HEK293 (cell line): Measurements from ENCODE around the gene SEC24B.

ENCODE experiments used
- CTCF ChIA-PET: fragments of 350-600 bp; formaldehyde crosslinking; extraction: SDS; loops from one replicate; lab custom pipeline; 2021; ENCODE audit warnings: antibody characterized with exemption; lab: Yijun Ruan, JAX
- POLR2A ChIA-PET: fragments of 300-600 bp; formaldehyde crosslinking; extraction: SDS; loops from one replicate; lab custom pipeline; 2020; ENCODE audit warnings: antibody characterized with exemption, inconsistent platforms; lab: Yijun Ruan, JAX
- H3K27ac ChIP-seq: fragments of 200-500 bp; sonication (Bioruptor generic); 2 replicates; pipeline ENCODE4 v1.5.1; 2014; ENCODE audit warnings: low read depth, low read length, control low read depth, inconsistent platforms; ENCODE audit errors: extremely low read depth
- H3K36me3 ChIP-seq, 2 experiments: fragments of 200-500 bp in 1 of 2; sonication (Bioruptor generic) in 1 of 2; 1 replicate in 1 of 2; 2 replicates in 1 of 2; pipeline ENCODE4 v1.5.1; 2014 to 2017; ENCODE audit warnings: inconsistent platforms in 2 of 2, low read length in 2 of 2; ENCODE audit not compliant: control insufficient read depth in 2 of 2, insufficient read depth in 1 of 2
- H3K4me1 ChIP-seq: fragments of 200-500 bp; sonication (Bioruptor generic); 2 replicates; pipeline ENCODE4 v1.5.1; 2014; ENCODE audit warnings: mild to moderate bottlenecking, low read length, inconsistent platforms; ENCODE audit not compliant: control insufficient read depth, insufficient read depth
- H3K4me3 ChIP-seq: 2 replicates; pipeline ENCODE4 v1.5.1; 2011; ENCODE audit warnings: low read depth, mild to moderate bottlenecking, control low read depth, low read length, moderate library complexity
- H3K9me3 ChIP-seq: fragments of 200-500 bp; sonication (Bioruptor generic); 2 replicates; pipeline ENCODE4 v1.5.1; 2014; ENCODE audit warnings: low read depth, low read length, inconsistent platforms; ENCODE audit not compliant: control insufficient read depth, insufficient read depth
- KLF7 ChIP-seq: fragments of 450-650 bp; formaldehyde crosslinking; IDR thresholded peaks from 2 replicates; pipeline ENCODE4 v1.5.1; 2016; ENCODE audit warnings: missing biosample characterization, missing genetic modification characterization, borderline replicate concordance
- REST ChIP-seq: fragments of 450-650 bp; formaldehyde crosslinking; IDR thresholded peaks from 2 replicates; pipeline ENCODE4 v1.5.1; 2016; ENCODE audit warnings: missing biosample characterization, missing genetic modification characterization
- YY1 ChIP-seq: fragments of 450-650 bp; formaldehyde crosslinking; IDR thresholded peaks from 2 replicates; pipeline ENCODE4 v1.5.1; 2018; ENCODE audit warnings: missing biosample characterization, missing genetic modification characterization
- YY2 ChIP-seq: fragments of 450-650 bp; formaldehyde crosslinking; IDR thresholded peaks from 2 replicates; pipeline ENCODE4 v1.5.1; 2016; ENCODE audit warnings: missing biosample characterization, missing genetic modification characterization
- ZBTB21 ChIP-seq: fragments of 450-650 bp; formaldehyde crosslinking; IDR thresholded peaks from 2 replicates; pipeline ENCODE4 v1.5.1; 2017; ENCODE audit warnings: missing biosample characterization, missing genetic modification characterization
- ZBTB48 ChIP-seq: fragments of 450-650 bp; formaldehyde crosslinking; IDR thresholded peaks from 2 replicates; pipeline ENCODE4 v1.5.1; 2016; ENCODE audit warnings: missing biosample characterization, missing genetic modification characterization
- ZBTB8A ChIP-seq: fragments of 450-650 bp; formaldehyde crosslinking; IDR thresholded peaks from 2 replicates; pipeline ENCODE4 v1.5.1; 2016; ENCODE audit warnings: missing biosample characterization, missing genetic modification characterization
- ZIC2 ChIP-seq: fragments of 450-650 bp; formaldehyde crosslinking; IDR thresholded peaks from 2 replicates; pipeline ENCODE4 v1.5.1; 2016; ENCODE audit warnings: missing biosample characterization, missing genetic modification characterization
- ZNF112 ChIP-seq: fragments of 450-650 bp; formaldehyde crosslinking; IDR thresholded peaks from 2 replicates; pipeline ENCODE4 v1.5.0; 2017; ENCODE audit warnings: missing biosample characterization, missing genetic modification characterization
- ZNF146 ChIP-seq: fragments of 450-650 bp; formaldehyde crosslinking; IDR thresholded peaks from 2 replicates; pipeline ENCODE4 v1.5.1; 2016; ENCODE audit warnings: missing biosample characterization, missing genetic modification characterization
- ZNF155 ChIP-seq: fragments of 450-650 bp; formaldehyde crosslinking; IDR thresholded peaks from 2 replicates; pipeline ENCODE4 v1.5.1; 2016; ENCODE audit warnings: missing biosample characterization, missing genetic modification characterization
- ZNF157 ChIP-seq: fragments of 450-650 bp; formaldehyde crosslinking; IDR thresholded peaks from 2 replicates; pipeline ENCODE4 v1.5.1; 2016; ENCODE audit warnings: missing biosample characterization, missing genetic modification characterization
- ZNF174 ChIP-seq: fragments of 450-650 bp; formaldehyde crosslinking; IDR thresholded peaks from 2 replicates; pipeline ENCODE4 v1.5.0; 2017; ENCODE audit warnings: missing biosample characterization, mild to moderate bottlenecking, missing genetic modification characterization
- ZNF184 ChIP-seq: fragments of 450-650 bp; IDR thresholded peaks from 2 replicates; pipeline ENCODE4 v1.5.1; 2018; ENCODE audit warnings: missing biosample characterization, mild to moderate bottlenecking, missing genetic modification characterization
- ZNF202 ChIP-seq: fragments of 450-650 bp; formaldehyde crosslinking; IDR thresholded peaks from 2 replicates; pipeline ENCODE4 v1.5.1; 2016; ENCODE audit warnings: missing biosample characterization, missing genetic modification characterization, borderline replicate concordance
- ZNF24 ChIP-seq: fragments of 450-650 bp; formaldehyde crosslinking; IDR thresholded peaks from 2 replicates; pipeline ENCODE4 v1.5.1; 2016; ENCODE audit warnings: missing biosample characterization, missing genetic modification characterization
- ZNF266 ChIP-seq: fragments of 450-650 bp; formaldehyde crosslinking; IDR thresholded peaks from 2 replicates; pipeline ENCODE4 v1.5.1; 2016; ENCODE audit warnings: missing biosample characterization, missing genetic modification characterization, low read depth
- ZNF37A ChIP-seq: fragments of 450-650 bp; IDR thresholded peaks from 2 replicates; pipeline ENCODE4 v1.5.1; 2018; ENCODE audit warnings: missing biosample characterization, missing genetic modification characterization
- ZNF391 ChIP-seq: fragments of 450-650 bp; formaldehyde crosslinking; IDR thresholded peaks from 2 replicates; pipeline ENCODE4 v1.5.1; 2016; ENCODE audit warnings: low read depth, missing biosample characterization, missing genetic modification characterization, borderline replicate concordance
- ZNF548 ChIP-seq: fragments of 450-650 bp; formaldehyde crosslinking; IDR thresholded peaks from 2 replicates; pipeline ENCODE4 v1.5.1; 2016; ENCODE audit warnings: missing biosample characterization, missing genetic modification characterization
- ZNF623 ChIP-seq: fragments of 450-650 bp; formaldehyde crosslinking; IDR thresholded peaks from 2 replicates; pipeline ENCODE4 v1.5.1; 2016; ENCODE audit warnings: missing biosample characterization, missing genetic modification characterization
- ZNF626 ChIP-seq: fragments of 450-650 bp; sonication (Bioruptor Pico); formaldehyde crosslinking; IDR thresholded peaks from 2 replicates; pipeline ENCODE4 v1.5.1; 2018; ENCODE audit warnings: missing biosample characterization, missing genetic modification characterization, inconsistent platforms
- ZNF629 ChIP-seq: fragments of 450-650 bp; formaldehyde crosslinking; IDR thresholded peaks from 2 replicates; pipeline ENCODE4 v1.5.1; 2017; ENCODE audit warnings: missing biosample characterization, missing genetic modification characterization
- ZNF654 ChIP-seq: fragments of 450-650 bp; formaldehyde crosslinking; IDR thresholded peaks from 2 replicates; pipeline ENCODE4 v1.5.1; 2016; ENCODE audit warnings: low read depth, missing biosample characterization, missing genetic modification characterization
- ZSCAN30 ChIP-seq: fragments of 450-650 bp; IDR thresholded peaks from 2 replicates; pipeline ENCODE4 v1.5.1; 2018; ENCODE audit warnings: missing biosample characterization, mild to moderate bottlenecking, missing genetic modification characterization, moderate library complexity
- TF ChIP-seq, protein P1 (sequence below): IDR thresholded peaks from 2 replicates; pipeline ENCODE4 v1.6.1; 2011; ENCODE audit warnings: mild to moderate bottlenecking, low read depth, low read length, borderline replicate concordance
- TF ChIP-seq, protein P2 (sequence below): fragments of 450-650 bp; formaldehyde crosslinking; IDR thresholded peaks from 2 replicates; pipeline ENCODE4 v1.5.1; 2016; ENCODE audit warnings: missing biosample characterization, missing genetic modification characterization

Gene SEC24B

DNA sequence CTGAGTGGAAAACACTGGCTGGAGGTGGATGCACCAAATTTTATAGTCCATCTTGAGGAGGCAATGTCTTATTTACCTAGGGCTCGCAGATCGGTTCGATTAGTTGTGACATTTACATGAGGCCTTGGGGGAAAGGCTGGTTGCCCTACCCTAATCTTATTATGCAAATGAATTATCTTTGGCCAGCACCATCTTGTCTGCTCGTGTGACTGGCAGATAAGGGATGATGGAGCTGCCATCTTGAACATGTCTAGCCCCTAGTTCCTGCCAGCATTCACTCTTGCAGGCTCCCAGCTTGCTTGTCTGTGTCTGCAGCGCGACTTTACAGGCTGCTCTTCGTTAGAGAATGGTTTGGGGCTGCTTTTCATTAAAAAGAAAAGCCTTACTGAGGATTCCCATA lies 61.9 kb downstream of the SEC24B start:
- H3K9me3 ChIP-seq: no peaks in the 10 kb centered on the region
- no peak for TF ChIP-seq ZNF548 (tag by site-specific recombination)
- TF ChIP-seq, protein P1, sequence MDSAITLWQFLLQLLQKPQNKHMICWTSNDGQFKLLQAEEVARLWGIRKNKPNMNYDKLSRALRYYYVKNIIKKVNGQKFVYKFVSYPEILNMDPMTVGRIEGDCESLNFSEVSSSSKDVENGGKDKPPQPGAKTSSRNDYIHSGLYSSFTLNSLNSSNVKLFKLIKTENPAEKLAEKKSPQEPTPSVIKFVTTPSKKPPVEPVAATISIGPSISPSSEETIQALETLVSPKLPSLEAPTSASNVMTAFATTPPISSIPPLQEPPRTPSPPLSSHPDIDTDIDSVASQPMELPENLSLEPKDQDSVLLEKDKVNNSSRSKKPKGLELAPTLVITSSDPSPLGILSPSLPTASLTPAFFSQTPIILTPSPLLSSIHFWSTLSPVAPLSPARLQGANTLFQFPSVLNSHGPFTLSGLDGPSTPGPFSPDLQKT: no peak
- no peak for TF ChIP-seq ZNF112 (tag by site-specific recombination)
- no peak for TF ChIP-seq ZBTB21 (tag by site-specific recombination)
- TF ChIP-seq ZNF184: no peak
- no peak for TF ChIP-seq ZNF391
- no peak for TF ChIP-seq ZBTB48 (tag by site-specific recombination)
- no peak for TF ChIP-seq KLF7 (tag by site-specific recombination)
- no peak for TF ChIP-seq ZIC2 (tag by site-specific recombination)
- CTCF ChIA-PET: no interaction called here

DNA sequence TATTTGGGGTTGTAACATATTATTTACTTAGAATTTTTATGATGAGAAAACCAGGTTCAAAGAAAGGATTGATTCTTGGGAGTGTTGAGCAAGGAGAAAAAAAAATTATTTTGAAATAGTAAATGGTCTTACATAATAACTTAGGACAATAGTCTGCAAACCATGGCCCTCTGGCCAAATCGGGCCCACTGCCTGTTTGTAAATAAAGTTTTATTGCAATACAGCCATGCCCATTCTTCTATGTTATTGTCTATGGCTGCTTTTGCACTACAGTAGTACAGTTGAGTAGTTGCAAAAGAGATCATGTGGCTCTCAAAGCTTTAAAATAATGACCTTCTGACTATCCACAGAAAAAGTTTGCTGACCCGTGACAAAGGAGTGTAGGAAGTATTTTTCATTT lies 63.3 kb downstream of the SEC24B start:
- ChIA-PET POLR2A (no interaction called here), CTCF (no interaction called here)
- H3K27ac ChIP-seq: no peak overlapping the region
- no peak for TF ChIP-seq ZNF146
- TF ChIP-seq ZBTB8A (tag by site-specific recombination): no peak
- TF ChIP-seq ZNF626 (tag by site-specific recombination): no peak
- TF ChIP-seq ZNF623: no peak
- TF ChIP-seq, all 188 proteins: peak for 0
- Histone ChIP-seq H3K4me1 (no peaks in the 10 kb centered on the region), H3K36me3 (peaks cover 3 to 70% of the 10 kb centered on the region in 2 experiments), H3K4me3 (no peak overlapping the region), H3K9me3 (no peaks in the 10 kb centered on the region)

More for the DNA sequence above, 61.9 kb downstream of the SEC24B start:
- Histone ChIP-seq H3K4me1 (no peaks in the 10 kb centered on the region), H3K27ac (no peak overlapping the region), H3K4me3 (no peak overlapping the region), H3K36me3 (peaks cover 0 to 58% of the 10 kb centered on the region in 2 experiments)
- POLR2A ChIA-PET: no interaction called here

GRCh38 chr4:109497511-109497910 lies 63.9 kb downstream of the SEC24B start:
- POLR2A ChIA-PET: no interaction called here
- Histone ChIP-seq H3K36me3 (peaks cover 3 to 73% of the 10 kb centered on the region in 2 experiments; a peak in 2 of 3 replicates), H3K4me3 (no peak overlapping the region), H3K27ac (no peak overlapping the region), H3K9me3 (no peaks in the 10 kb centered on the region), H3K4me1 (no peaks in the 10 kb centered on the region)
- TF ChIP-seq ZNF155 (tag by site-specific recombination) (no peak), REST (tag by site-specific recombination) (no peak), ZNF654 (tag by site-specific recombination) (no peak), ZSCAN30 (tag by site-specific recombination) (no peak), ZNF24 (tag by site-specific recombination) (no peak), ZNF202 (tag by site-specific recombination) (no peak), YY2 (tag by site-specific recombination) (no peak), ZNF157 (no peak), ZNF37A (tag by site-specific recombination) (no peak), ZBTB48 (tag by site-specific recombination) (no peak), ZNF174 (no peak), YY1 (no peak), ZNF629 (no peak), ZNF266 (tag by site-specific recombination) (no peak), KLF7 (tag by site-specific recombination) (no peak)
- TF ChIP-seq, protein P2, sequence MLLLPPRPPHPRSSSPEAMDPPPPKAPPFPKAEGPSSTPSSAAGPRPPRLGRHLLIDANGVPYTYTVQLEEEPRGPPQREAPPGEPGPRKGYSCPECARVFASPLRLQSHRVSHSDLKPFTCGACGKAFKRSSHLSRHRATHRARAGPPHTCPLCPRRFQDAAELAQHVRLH (tag by site-specific recombination): no peak
- CTCF ChIA-PET: no interaction called here
